Smooth muscle cell (in vitro differentiated cells): ENCODE measurements around the gene ZNF318. TPM values are rescaled to one million over a fixed set of nuclear protein-coding genes. Genes with fewer than 3 reads are reported as not detected.
A peak's percentile ranks its signal among the peaks of the same experiment; 100 is the strongest.

ENCODE experiments used
- DNase-seq: peaks from one replicate; lab custom pipeline; 2025; ENCODE audit not compliant: unreplicated experiment; lab: John Stamatoyannopoulos, UW
- H2AFZ ChIP-seq: fragments of 200-600 bp; sonication (generic); 2 replicates; pipeline ENCODE4 v1.6.0; 2016; ENCODE audit warnings: antibody characterized with exemption, low read depth, mild to moderate bottlenecking
- H3F3A ChIP-seq: fragments of 200-600 bp; sonication (generic); 2 replicates; pipeline ENCODE4 v1.6.0; 2017; ENCODE audit warnings: antibody characterized with exemption, low read depth
- H3K27ac ChIP-seq: fragments of 200-600 bp; sonication (generic); 2 replicates; pipeline ENCODE4 v1.5.1; 2016; ENCODE audit warnings: low read depth, mild to moderate bottlenecking
- H3K27me3 ChIP-seq: fragments of 200-600 bp; sonication (generic); 2 replicates; pipeline ENCODE4 v1.6.1; 2016; ENCODE audit warnings: low read depth, mild to moderate bottlenecking
- H3K36me3 ChIP-seq: fragments of 200-600 bp; sonication (generic); 2 replicates; pipeline ENCODE4 v1.5.1; 2016; ENCODE audit warnings: low read depth
- H3K4me1 ChIP-seq: fragments of 200-600 bp; sonication (generic); 2 replicates; pipeline ENCODE4 v1.5.1; 2016; ENCODE audit warnings: low read depth
- H3K4me2 ChIP-seq: fragments of 200-600 bp; sonication (generic); 2 replicates; pipeline ENCODE4 v1.6.0; 2016; ENCODE audit warnings: mild to moderate bottlenecking
- H3K4me3 ChIP-seq: fragments of 200-600 bp; sonication (generic); 2 replicates; pipeline ENCODE4 v1.5.1; 2016; ENCODE audit warnings: mild to moderate bottlenecking
- H3K79me2 ChIP-seq: fragments of 200-600 bp; sonication (generic); 2 replicates; pipeline ENCODE4 v1.6.0; 2016; ENCODE audit warnings: low read depth, mild to moderate bottlenecking
- H3K9ac ChIP-seq: fragments of 200-600 bp; sonication (generic); 2 replicates; pipeline ENCODE4 v1.6.0; 2016; ENCODE audit warnings: low read depth
- H3K9me3 ChIP-seq: fragments of 200-600 bp; sonication (generic); replicated peaks from 2 replicates; pipeline ENCODE4 v1.5.1; 2016; ENCODE audit warnings: low read depth
- H4K20me1 ChIP-seq: fragments of 200-600 bp; sonication (generic); 2 replicates; pipeline ENCODE4 v1.6.0; 2016; ENCODE audit warnings: low read depth
- WGBS: methylation state at CpG from one replicate; pipeline ENCODE4 v1.1.7; 2016; ENCODE audit warnings: low lambda C conversion rate; 5-methylcytosine and 5-hydroxymethylcytosine counted together
- polyA plus RNA-seq: library from polyadenylated mRNA; unstranded; fragments of >200 nt; fragmentation: Nextera tagmentation; extraction: Ambion mirVana; gene quantifications from 2 replicates; pipeline ENCODE4 v1.2.1, GENCODE V29; 2016
- total RNA-seq: library from RNA; depleted of rRNA; stranded (reverse); fragments of >200 nt; gene quantifications from 2 replicates; pipeline ENCODE4 v1.2.3, GENCODE V29; 2014
- TF ChIP-seq, protein P1 (sequence below): fragments of 200-600 bp; sonication (generic); IDR thresholded peaks from 2 replicates; pipeline ENCODE4 v1.5.1; 2017; ENCODE audit warnings: borderline replicate concordance, mild to moderate bottlenecking, antibody characterized with exemption; ENCODE audit not compliant: insufficient read depth, poor library complexity, severe bottlenecking

ZNF318 gene
- total and polyA plus RNA-seq, 2 experiments from 2014 or later: 5.8 to 14.7 TPM

- H3K79me2 ChIP-seq: peaks cover 41% of the 10 kb centered on the region
- H3K4me3 ChIP-seq: peak overlapping the region; percentile 92
- no peaks in the 10 kb centered on the region for H3K27me3 ChIP-seq
- H3K36me3 ChIP-seq: peaks cover 15% of the 10 kb centered on the region
- H3K4me2 ChIP-seq: peak overlapping the region; percentile 97
- H4K20me1 ChIP-seq: peaks cover 15% of the 10 kb centered on the region
- TF ChIP-seq, protein P1, sequence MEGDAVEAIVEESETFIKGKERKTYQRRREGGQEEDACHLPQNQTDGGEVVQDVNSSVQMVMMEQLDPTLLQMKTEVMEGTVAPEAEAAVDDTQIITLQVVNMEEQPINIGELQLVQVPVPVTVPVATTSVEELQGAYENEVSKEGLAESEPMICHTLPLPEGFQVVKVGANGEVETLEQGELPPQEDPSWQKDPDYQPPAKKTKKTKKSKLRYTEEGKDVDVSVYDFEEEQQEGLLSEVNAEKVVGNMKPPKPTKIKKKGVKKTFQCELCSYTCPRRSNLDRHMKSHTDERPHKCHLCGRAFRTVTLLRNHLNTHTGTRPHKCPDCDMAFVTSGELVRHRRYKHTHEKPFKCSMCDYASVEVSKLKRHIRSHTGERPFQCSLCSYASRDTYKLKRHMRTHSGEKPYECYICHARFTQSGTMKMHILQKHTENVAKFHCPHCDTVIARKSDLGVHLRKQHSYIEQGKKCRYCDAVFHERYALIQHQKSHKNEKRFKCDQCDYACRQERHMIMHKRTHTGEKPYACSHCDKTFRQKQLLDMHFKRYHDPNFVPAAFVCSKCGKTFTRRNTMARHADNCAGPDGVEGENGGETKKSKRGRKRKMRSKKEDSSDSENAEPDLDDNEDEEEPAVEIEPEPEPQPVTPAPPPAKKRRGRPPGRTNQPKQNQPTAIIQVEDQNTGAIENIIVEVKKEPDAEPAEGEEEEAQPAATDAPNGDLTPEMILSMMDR: no peak
- peaks cover 4% of the 10 kb centered on the region for H3F3A ChIP-seq
- peak overlapping the region; percentile 65 for H3K27ac ChIP-seq
- WGBS: 3% methylated on average over 63 of the region's 71 CpGs
- H3K9ac ChIP-seq: peak overlapping the region; percentile 81
- H2AFZ ChIP-seq: peak overlapping the region; percentile 81
- peak; percentile 36 for DNase-seq
- peaks cover 9% of the 10 kb centered on the region for H3K4me1 ChIP-seq
- no peaks in the 10 kb centered on the region for H3K9me3 ChIP-seq
Observed at GRCh38 chr6:43368259-43369160, 937 bp downstream of the ZNF318 start.

DNA sequence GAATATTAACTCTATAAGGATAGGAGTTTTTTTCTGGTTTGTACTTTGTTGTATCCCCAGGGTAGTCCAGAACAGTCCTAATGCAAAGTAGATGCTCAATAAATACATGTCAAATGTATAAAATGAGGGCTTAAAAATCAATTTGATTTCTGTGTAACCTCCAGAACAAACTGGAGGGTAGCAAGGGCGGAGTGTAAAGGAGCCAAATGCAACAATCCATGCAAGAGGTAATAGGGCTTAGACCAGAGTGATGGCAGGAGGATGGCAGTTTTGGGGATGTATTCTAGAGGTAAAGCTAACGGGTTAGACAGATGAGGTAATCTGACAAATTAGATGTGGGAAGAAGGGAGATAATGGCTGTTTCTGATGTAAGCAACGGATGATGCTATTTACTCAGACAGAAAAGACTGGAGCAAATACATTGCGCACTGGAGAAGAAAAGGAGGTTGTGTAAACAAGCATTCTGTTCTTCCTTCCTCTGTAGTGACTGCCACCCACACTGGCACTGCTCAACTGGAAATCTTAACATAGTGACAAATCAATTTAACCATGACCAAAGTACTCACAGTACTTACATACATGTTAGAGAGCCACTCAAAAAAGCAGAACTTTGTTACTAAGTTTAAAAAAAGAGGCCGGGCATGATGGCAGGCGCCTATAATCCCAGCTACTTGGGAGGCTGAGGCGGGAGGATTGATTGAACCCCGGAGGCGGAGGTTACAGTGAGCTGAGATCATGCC is 2.0 kb downstream of the ZNF318 start:
- Histone ChIP-seq H3K4me2 (peak overlapping the region; percentile 97), H3K79me2 (peaks cover 41% of the 10 kb centered on the region), H3K27me3 (no peaks in the 10 kb centered on the region), H3K27ac (peak overlapping the region; percentile 65), H3K4me3 (peak overlapping the region; percentile 92), H2AFZ (no peak overlapping the region), H3K36me3 (peaks cover 15% of the 10 kb centered on the region), H3F3A (peaks cover 4% of the 10 kb centered on the region), H4K20me1 (peaks cover 15% of the 10 kb centered on the region), H3K9me3 (no peaks in the 10 kb centered on the region), H3K4me1 (peaks cover 9% of the 10 kb centered on the region), H3K9ac (no peak overlapping the region)
- no peak for DNase-seq
- TF ChIP-seq, protein P1: no peak
- 66% methylated on average over 9 of the region's 9 CpGs for WGBS

DNA sequence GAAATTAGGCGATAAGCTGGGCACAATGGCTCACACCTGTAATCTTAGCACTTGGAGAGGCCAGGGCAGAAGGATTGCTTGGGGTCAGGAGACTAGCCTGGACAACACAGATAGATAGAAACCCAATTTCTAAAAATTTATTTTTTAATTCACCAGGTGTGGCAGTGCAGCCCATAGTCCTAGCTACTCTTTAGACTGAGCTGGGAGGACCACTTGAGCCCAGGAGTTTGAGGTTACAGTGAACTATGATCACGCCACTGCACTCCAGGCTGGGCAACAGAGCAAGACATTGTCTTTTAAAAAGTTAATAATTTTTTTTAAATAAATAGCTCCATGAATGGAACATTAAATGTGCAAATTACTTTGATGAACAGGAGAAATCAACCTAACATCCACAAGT is 8.2 kb downstream of the ZNF318 start:
- no peak for DNase-seq
- no peaks in the 10 kb centered on the region for H3K27me3 ChIP-seq
- H4K20me1 ChIP-seq: peaks cover 7% of the 10 kb centered on the region
- no peaks in the 10 kb centered on the region for H3K9me3 ChIP-seq
- H3F3A ChIP-seq: no peaks in the 10 kb centered on the region
- no peak overlapping the region for H3K27ac ChIP-seq
- H3K36me3 ChIP-seq: peaks cover 18% of the 10 kb centered on the region
- H3K9ac ChIP-seq: no peak overlapping the region
- peaks cover 23% of the 10 kb centered on the region for H3K79me2 ChIP-seq
- 95% methylated on average over 2 of the region's 2 CpGs for WGBS
- no peak overlapping the region for H3K4me3 ChIP-seq
- TF ChIP-seq, protein P1: no peak
- H3K4me1 ChIP-seq: no peaks in the 10 kb centered on the region
- no peak overlapping the region for H2AFZ ChIP-seq
- no peak overlapping the region for H3K4me2 ChIP-seq
